ENCODE data around the gene ACTN4. TPM values are rescaled to one million over a fixed set of nuclear protein-coding genes. Genes with fewer than 3 reads are reported as not detected.

Gene ACTN4
- total and polyA plus RNA-seq, 2 experiments from 2014 or later: 59.3 to 321 TPM

DNA sequence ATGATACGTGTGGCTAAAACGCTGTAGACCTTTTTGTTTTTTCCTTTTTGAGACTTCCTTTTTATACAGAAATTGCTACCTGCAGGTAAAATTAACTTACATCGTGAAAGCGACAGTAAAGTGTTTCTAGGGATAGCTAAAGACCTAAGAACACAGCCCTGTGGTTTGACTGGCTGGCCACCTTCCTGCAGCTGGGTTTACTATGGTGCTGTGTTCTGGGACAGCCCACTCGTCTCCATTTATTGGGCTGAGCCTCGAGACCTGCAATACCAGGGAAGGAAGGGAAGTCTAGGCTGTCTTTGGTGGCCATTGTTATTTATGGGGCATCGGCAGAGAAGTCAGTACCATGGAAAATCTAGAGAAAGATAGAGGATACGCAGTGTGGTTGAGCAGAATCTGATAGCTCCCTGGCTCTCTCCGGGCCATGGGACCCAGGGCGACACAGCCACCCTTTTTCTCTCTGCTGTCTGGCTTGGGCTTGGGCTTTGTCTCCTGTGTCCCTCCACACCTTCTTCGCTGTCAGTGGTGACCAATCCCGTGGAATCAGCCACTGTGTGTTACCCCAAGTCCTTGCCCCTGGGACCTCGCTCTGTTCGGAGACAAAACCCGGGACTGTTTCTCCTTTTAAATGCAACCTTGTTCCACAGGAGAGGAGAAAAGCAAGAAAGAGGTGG is 30.9 kb downstream of the ACTN4 start:
- WGBS (ENCODE audit: low lambda C conversion rate, missing lambda C conversion rate): 86% methylated on average over 15 of the region's 15 CpGs
- H3K79me2 ChIP-seq: peaks cover 96% of the 10 kb centered on the region
- H2AFZ ChIP-seq: no peak overlapping the region
- H3K27me3 ChIP-seq: no peaks in the 10 kb centered on the region
- no peak overlapping the region for H3K4me2 ChIP-seq
- no peaks in the 10 kb centered on the region for H3K36me3 ChIP-seq (replicated peaks; ENCODE audit: insufficient read depth, low read depth)
- peak overlapping the region; percentile 97 for H3K27ac ChIP-seq
- H3K9me3 ChIP-seq (ENCODE audit: low read depth): no peaks in the 10 kb centered on the region
- no peaks in the 10 kb centered on the region for H3K9me2 ChIP-seq (replicated peaks; ENCODE audit: insufficient read depth)
- no peaks in the 10 kb centered on the region for H4K20me1 ChIP-seq (ENCODE audit: insufficient read depth, poor library complexity, severe bottlenecking)
- no peak for DNase-seq (ENCODE audit: low spot score)
- peaks cover 70% of the 10 kb centered on the region for H3K4me1 ChIP-seq (ENCODE audit: insufficient read depth)
- no peak overlapping the region for H3K4me3 ChIP-seq
- TF ChIP-seq, protein P1, sequence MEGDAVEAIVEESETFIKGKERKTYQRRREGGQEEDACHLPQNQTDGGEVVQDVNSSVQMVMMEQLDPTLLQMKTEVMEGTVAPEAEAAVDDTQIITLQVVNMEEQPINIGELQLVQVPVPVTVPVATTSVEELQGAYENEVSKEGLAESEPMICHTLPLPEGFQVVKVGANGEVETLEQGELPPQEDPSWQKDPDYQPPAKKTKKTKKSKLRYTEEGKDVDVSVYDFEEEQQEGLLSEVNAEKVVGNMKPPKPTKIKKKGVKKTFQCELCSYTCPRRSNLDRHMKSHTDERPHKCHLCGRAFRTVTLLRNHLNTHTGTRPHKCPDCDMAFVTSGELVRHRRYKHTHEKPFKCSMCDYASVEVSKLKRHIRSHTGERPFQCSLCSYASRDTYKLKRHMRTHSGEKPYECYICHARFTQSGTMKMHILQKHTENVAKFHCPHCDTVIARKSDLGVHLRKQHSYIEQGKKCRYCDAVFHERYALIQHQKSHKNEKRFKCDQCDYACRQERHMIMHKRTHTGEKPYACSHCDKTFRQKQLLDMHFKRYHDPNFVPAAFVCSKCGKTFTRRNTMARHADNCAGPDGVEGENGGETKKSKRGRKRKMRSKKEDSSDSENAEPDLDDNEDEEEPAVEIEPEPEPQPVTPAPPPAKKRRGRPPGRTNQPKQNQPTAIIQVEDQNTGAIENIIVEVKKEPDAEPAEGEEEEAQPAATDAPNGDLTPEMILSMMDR (IDR thresholded peaks at IDR 0.05; ENCODE audit: poor library complexity): no peak
- no peak for TF ChIP-seq EZH2phosphoT487 (IDR thresholded peaks at IDR 0.05; ENCODE audit: low read depth, severe bottlenecking, unreplicated experiment)
- no peak for TF ChIP-seq EZH2 (IDR thresholded peaks at IDR 0.05; ENCODE audit: borderline replicate concordance)

DNA sequence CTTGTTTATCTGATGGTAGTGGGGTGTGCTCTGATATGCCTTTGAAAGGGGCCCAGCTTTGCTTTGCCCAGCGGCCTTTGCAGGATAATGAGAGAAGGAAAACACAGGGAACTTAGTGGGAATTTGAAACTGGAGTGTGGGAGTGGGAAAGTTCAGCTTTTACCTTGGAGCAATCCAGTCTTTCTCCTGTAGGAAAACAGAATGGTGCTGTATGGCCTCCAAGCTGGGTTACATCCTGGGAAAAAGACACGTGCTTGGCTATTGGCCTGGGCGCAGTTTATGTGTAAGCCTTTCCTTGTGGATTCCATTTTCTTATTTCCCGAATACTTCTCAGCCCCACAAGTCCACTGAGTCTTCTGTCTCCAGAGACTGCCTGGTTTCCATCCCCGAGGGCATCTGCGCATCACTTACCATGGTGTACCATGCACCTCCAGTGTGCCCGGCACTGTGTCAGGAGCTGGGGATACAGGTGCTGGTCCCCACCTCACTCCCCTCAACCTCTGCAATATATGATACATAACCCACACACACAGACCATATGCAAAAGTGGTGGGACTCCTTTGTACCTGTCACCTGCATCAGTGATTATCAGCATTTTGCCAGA is 31.5 kb downstream of the ACTN4 start:
- Histone ChIP-seq H3K79me2 (peaks cover 92% of the 10 kb centered on the region), H3K9me3 (ENCODE audit: low read depth) (no peaks in the 10 kb centered on the region), H3K27me3 (no peaks in the 10 kb centered on the region), H3K4me1 (ENCODE audit: insufficient read depth) (peaks cover 70% of the 10 kb centered on the region), H3K36me3 (replicated peaks; ENCODE audit: insufficient read depth, low read depth) (no peaks in the 10 kb centered on the region), H3K9me2 (replicated peaks; ENCODE audit: insufficient read depth) (no peaks in the 10 kb centered on the region), H3K27ac (peak overlapping the region; percentile 97), H4K20me1 (ENCODE audit: insufficient read depth, poor library complexity, severe bottlenecking) (no peaks in the 10 kb centered on the region), H3K4me3 (no peak overlapping the region), H3K4me2 (no peak overlapping the region), H2AFZ (no peak overlapping the region)
- DNase-seq (ENCODE audit: low spot score): no peak
- WGBS (ENCODE audit: low lambda C conversion rate, missing lambda C conversion rate): 88% methylated on average over 7 of the region's 7 CpGs
- TF ChIP-seq, protein P1 (IDR thresholded peaks at IDR 0.05; ENCODE audit: poor library complexity): no peak
- TF ChIP-seq EZH2 (IDR thresholded peaks at IDR 0.05; ENCODE audit: borderline replicate concordance): no peak
- TF ChIP-seq EZH2phosphoT487 (IDR thresholded peaks at IDR 0.05; ENCODE audit: low read depth, severe bottlenecking, unreplicated experiment): no peak

DNA sequence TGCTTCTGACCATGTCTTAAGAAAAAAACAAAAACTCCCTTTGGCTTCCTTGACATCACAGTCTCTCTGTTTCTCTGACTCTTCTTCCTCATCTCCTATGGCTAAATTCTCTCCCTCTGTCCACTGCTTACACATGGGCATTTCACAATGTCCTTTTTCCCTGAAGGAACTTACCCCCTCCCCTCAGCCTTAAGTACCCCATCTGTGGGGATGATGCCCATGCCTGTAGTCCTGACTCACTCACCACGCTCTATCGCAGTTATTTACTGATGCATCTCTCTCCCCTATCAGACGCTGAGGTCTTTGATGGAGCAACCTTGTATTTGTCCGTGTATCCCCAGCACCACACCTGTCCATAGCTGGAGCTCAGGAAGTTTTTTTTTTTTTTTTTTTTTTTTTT is 32.4 kb downstream of the ACTN4 start:
- H3K79me2 ChIP-seq: peaks cover 86% of the 10 kb centered on the region
- H3K4me1 ChIP-seq (ENCODE audit: insufficient read depth): peaks cover 70% of the 10 kb centered on the region
- H3K9me2 ChIP-seq (replicated peaks; ENCODE audit: insufficient read depth): no peaks in the 10 kb centered on the region
- H4K20me1 ChIP-seq (ENCODE audit: insufficient read depth, poor library complexity, severe bottlenecking): no peaks in the 10 kb centered on the region
- DNase-seq (ENCODE audit: low spot score): peak; percentile 16
- no peak overlapping the region for H3K4me2 ChIP-seq
- no peak overlapping the region for H3K4me3 ChIP-seq
- no peaks in the 10 kb centered on the region for H3K9me3 ChIP-seq (ENCODE audit: low read depth)
- no peak overlapping the region for H2AFZ ChIP-seq
- 79% methylated on average over 4 of the region's 4 CpGs for WGBS (ENCODE audit: low lambda C conversion rate, missing lambda C conversion rate)
- peak overlapping the region; percentile 97 for H3K27ac ChIP-seq
- no peaks in the 10 kb centered on the region for H3K36me3 ChIP-seq (replicated peaks; ENCODE audit: insufficient read depth, low read depth)
- no peaks in the 10 kb centered on the region for H3K27me3 ChIP-seq
- TF ChIP-seq EZH2phosphoT487 (IDR thresholded peaks at IDR 0.05; ENCODE audit: low read depth, severe bottlenecking, unreplicated experiment) (no peak), EZH2 (IDR thresholded peaks at IDR 0.05; ENCODE audit: borderline replicate concordance) (no peak)
- TF ChIP-seq, protein P1 (IDR thresholded peaks at IDR 0.05; ENCODE audit: poor library complexity): no peak

Measured in hepatocyte (in vitro differentiated cells).